MCF 10A (cell line): ENCODE data around the gene NKPD1. TPM values are rescaled to one million over a fixed set of nuclear protein-coding genes. Genes with fewer than 3 reads are reported as not detected.

Experiments
- BruUV-seq: library from RNA; stranded (reverse); fragments of 400-500 nt; replicated peaks from 2 replicates; lab custom pipeline; 2021; lab: Mats Ljungman, UMichigan
- CTCF ChIA-PET: fragments of 300-600 bp; sonication (Branson Sonifier 250); formaldehyde crosslinking; extraction: SDS; loops from one replicate; lab custom pipeline; 2021; ENCODE audit warnings: antibody characterized with exemption, inconsistent platforms; lab: Yijun Ruan, JAX
- POLR2A ChIA-PET: fragments of 300-600, 350-650 bp; sonication (Branson Sonifier 250); formaldehyde crosslinking; extraction: SDS; loops from one replicate; lab custom pipeline; 2020; ENCODE audit warnings: antibody characterized with exemption, inconsistent platforms; lab: Yijun Ruan, JAX
- DNase-seq: peaks from one replicate; pipeline ENCODE4 v3.0.0-alpha.2; 2018; ENCODE audit not compliant: unreplicated experiment
- H3K27ac Mint-ChIP-seq: one replicate; pipeline ENCODE4 v1.8.0; 2022; ENCODE audit warnings: mild to moderate bottlenecking, low read depth, mixed read lengths; ENCODE audit not compliant: unreplicated experiment
- H3K27me3 Mint-ChIP-seq: one replicate; pipeline ENCODE4 v1.8.0; 2022; ENCODE audit warnings: mixed read lengths; ENCODE audit not compliant: insufficient read depth, unreplicated experiment
- H3K36me3 Mint-ChIP-seq: one replicate; pipeline ENCODE4 v1.8.0; 2022; ENCODE audit warnings: mild to moderate bottlenecking, moderate library complexity, mixed read lengths; ENCODE audit not compliant: insufficient read depth, unreplicated experiment
- H3K4me1 Mint-ChIP-seq: one replicate; pipeline ENCODE4 v1.8.0; 2022; ENCODE audit warnings: mixed read lengths; ENCODE audit not compliant: insufficient read depth, unreplicated experiment
- H3K4me3 Mint-ChIP-seq: one replicate; pipeline ENCODE4 v1.8.0; 2022; ENCODE audit warnings: mild to moderate bottlenecking, moderate library complexity, mixed read lengths; ENCODE audit not compliant: unreplicated experiment
- H3K9me3 Mint-ChIP-seq: one replicate; pipeline ENCODE4 v1.8.0; 2022; ENCODE audit warnings: mixed read lengths; ENCODE audit not compliant: unreplicated experiment
- intact Hi-C: fragments of 100-400 bp; cut with micrococcal nuclease; formaldehyde crosslinking; loops from 2 replicates; pipeline ENCODE4 v1.14.1; 2022
- total RNA-seq: library from RNA; stranded (reverse); gene quantifications from 2 replicates; pipeline ENCODE4 v1.2.3, GENCODE V29; 2022
- TF ChIP-seq, protein P1 (sequence below): fragments of 200-600 bp; IDR thresholded peaks from one replicate; pipeline ENCODE4 v1.8.0; 2022; ENCODE audit warnings: antibody characterized with exemption, mild to moderate bottlenecking; ENCODE audit not compliant: unreplicated experiment

Gene NKPD1
- total RNA-seq, 1 experiment from 2014 or later = 0.09 TPM

DNA sequence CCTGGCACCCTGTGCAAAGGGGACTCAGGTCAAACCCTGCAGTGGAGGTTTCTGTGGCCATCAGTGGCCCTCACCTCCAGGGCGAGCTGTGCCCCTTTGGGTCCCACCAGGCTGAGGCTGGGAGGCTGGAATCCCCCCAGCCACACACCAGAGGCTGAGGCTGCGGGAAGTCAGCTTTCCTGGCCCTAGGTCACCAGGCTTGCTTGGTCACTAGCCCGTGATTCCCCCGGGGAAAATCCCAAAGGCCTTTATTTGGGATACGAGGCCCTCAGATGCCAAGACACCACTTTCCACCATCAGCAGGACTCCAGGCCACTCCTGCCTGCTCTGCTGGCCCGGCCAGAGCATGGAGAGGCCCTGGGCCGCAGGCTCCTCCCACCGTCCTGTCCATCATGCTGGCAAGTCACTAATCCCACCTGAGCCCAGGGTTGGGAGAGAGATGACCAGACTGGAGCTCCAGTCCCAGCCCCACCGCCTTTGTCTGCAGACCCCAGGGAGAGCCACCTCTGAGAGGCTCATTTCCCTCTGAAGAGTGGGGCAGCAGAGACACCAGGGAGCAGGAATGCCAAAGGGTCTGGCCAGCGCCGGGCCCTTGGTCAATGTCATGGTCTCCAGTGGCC lies 4.7 kb downstream of the NKPD1 start:
- TF ChIP-seq, protein P1, sequence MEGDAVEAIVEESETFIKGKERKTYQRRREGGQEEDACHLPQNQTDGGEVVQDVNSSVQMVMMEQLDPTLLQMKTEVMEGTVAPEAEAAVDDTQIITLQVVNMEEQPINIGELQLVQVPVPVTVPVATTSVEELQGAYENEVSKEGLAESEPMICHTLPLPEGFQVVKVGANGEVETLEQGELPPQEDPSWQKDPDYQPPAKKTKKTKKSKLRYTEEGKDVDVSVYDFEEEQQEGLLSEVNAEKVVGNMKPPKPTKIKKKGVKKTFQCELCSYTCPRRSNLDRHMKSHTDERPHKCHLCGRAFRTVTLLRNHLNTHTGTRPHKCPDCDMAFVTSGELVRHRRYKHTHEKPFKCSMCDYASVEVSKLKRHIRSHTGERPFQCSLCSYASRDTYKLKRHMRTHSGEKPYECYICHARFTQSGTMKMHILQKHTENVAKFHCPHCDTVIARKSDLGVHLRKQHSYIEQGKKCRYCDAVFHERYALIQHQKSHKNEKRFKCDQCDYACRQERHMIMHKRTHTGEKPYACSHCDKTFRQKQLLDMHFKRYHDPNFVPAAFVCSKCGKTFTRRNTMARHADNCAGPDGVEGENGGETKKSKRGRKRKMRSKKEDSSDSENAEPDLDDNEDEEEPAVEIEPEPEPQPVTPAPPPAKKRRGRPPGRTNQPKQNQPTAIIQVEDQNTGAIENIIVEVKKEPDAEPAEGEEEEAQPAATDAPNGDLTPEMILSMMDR = no peak
- intact Hi-C loops = no loop called here
- Mint-ChIP-seq H3K36me3 (peaks cover 13% of the 10 kb centered on the region), H3K9me3 (no peaks in the 10 kb centered on the region), H3K27ac (no peak overlapping the region), H3K27me3 (no peaks in the 10 kb centered on the region), H3K4me1 (peaks cover 20% of the 10 kb centered on the region), H3K4me3 (no peak overlapping the region)
- POLR2A ChIA-PET = interaction anchor here (1.2 kb wide), 1 partner anchor 9 kb away, joined by 4 read pairs; no protein-coding TSS in a partner anchor
- no peak for DNase-seq
- CTCF ChIA-PET = no interaction called here
- BruUV-seq = no TSS peak

DNA sequence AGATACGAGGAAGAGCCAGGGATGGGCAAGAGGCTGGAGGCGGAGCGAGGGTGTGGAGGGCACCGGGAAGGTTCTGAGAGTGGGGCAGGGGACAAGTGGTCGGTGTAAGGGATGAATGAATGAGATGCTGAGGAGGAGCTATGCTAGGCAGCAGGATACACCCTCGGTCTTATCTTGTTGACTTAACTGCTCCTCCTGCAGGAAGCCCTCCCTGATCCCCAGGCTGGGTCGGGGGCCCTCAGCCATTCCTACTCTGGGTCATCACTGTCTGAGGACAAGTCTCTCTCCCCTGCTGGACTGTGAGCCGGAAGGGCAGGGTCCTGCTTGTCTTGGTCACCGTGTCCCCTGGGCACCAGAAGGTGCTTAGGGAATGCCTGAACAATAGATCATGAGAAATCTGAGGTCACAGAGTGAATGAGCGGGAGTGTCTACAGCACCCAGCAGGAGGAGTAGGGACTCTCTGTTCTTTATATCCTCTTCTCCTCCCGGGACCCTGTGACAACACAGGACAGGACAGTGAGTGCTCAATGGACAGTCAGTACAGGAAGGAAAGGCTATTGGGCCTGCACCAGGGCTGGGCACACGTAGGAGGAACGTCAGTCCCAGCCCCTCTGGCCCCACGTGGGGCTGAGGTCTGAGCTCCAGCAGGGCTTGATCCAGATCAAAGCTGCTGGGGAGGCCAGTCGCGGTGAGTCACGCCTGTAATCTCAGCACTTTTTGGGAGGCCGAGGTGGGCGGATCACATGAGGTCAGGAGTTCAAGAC lies 6.5 kb downstream of the NKPD1 start:
- CTCF ChIA-PET = interaction anchor here (0.6 to 1.5 kb wide), 3 partner anchors 10 to 92 kb away, joined by 3 to 8 read pairs (median 3); no protein-coding TSS in a partner anchor
- Mint-ChIP-seq H3K27ac (peak overlapping the region; percentile 22), H3K27me3 (no peaks in the 10 kb centered on the region), H3K36me3 (peaks cover 13% of the 10 kb centered on the region), H3K4me3 (peak overlapping the region; percentile 13), H3K9me3 (no peaks in the 10 kb centered on the region), H3K4me1 (peaks cover 16% of the 10 kb centered on the region)
- peak; percentile 96 for DNase-seq
- intact Hi-C loops = no loop called here
- POLR2A ChIA-PET = interaction anchor here (0.7 to 2.2 kb wide), 2 partner anchors 22 to 24 kb away, joined by 3 to 11 read pairs; partner anchors contain the start of genes BLOC1S3 and TRAPPC6A
- TF ChIP-seq, protein P1 = no peak
- no TSS peak for BruUV-seq

DNA sequence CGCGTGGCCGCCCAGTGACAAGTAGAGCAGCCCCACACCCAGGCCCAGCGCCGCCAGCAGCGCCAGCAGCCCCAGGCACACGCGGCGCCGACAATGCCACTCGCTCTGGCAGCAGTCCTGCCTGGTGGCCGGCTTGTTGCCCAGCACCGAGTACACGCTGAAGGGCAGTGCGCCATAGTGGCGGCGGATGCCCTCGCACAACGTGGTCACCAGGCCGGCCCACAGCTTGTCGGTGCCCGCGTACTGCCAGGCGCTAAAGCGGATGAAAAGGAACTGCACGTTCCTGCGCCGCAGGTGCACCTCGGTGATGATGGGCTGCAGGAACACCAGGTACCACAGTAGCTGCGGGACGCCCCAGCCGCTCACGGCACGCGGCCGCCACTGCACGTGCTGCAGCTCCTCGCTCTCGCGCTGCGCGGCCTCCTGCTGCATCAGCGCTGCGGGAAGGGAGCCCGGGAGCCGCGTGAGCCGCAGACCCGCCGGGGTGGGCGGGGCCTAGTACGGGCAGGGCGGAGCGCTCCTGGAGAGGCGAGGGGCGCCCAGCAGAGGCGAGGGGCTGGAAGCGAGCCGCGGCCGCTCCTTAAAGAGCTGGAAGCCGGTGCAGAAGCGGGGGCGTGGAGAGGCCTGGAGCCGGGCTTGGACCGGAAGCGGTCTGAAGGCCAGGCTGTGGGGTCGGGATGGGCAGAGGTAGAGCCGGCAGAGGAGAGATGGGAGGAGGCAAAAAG lies 7.3 kb downstream of the NKPD1 start:
- intact Hi-C loops = no loop called here
- Mint-ChIP-seq H3K36me3 (peaks cover 13% of the 10 kb centered on the region), H3K27me3 (no peaks in the 10 kb centered on the region), H3K27ac (no peak overlapping the region), H3K4me3 (no peak overlapping the region), H3K9me3 (no peaks in the 10 kb centered on the region), H3K4me1 (peaks cover 16% of the 10 kb centered on the region)
- ChIA-PET CTCF (interaction anchor here (1.2 to 1.5 kb wide), 2 partner anchors 11 to 25 kb away, joined by 3 to 8 read pairs; partner anchors contain the start of genes BLOC1S3 and TRAPPC6A), POLR2A (interaction anchor here (0.7 to 2.2 kb wide), 2 partner anchors 23 to 24 kb away, joined by 3 to 11 read pairs; partner anchors contain the start of genes BLOC1S3 and TRAPPC6A)
- no peak for DNase-seq
- no TSS peak for BruUV-seq
- TF ChIP-seq, protein P1 = no peak
